ENCODE results near the gene PAGE2B.

PAGE2B gene

DNA sequence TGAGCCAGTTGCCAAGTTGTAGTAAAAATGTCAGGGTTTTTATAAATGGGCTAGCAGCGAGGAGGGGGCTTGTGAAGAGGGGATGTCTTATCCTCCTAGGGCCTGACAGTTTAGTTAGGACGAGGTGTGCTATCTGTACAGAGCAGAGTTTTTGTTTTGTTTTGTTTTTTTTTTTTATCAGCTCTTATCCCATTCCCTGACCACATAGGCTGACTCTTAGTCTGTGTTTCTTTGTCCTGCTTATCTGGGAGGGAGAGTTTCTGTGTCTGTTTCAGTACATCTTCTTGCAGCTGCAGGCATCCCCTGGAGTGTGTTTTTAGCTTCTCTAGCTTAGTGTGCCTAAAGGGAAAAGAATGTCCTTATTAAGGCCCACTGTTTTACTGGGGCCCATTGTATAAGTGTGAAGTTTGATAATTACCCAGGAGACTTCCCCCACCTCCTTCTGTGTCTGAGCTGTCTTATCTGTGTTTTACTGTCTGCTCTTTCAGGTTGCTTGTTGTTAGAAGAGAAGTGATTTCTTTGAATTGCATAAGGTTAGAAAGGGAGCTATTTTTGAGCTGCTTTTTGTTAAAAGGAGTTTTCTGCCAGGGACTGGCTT, 46.0 kb downstream of the PAGE2B start:
- Mint-ChIP-seq H3K36me3 (no peaks in the 10 kb centered on the region), H3K27me3 (peaks cover 2% of the 10 kb centered on the region), H3K27ac (no peak overlapping the region), H3K9me3 (no peaks in the 10 kb centered on the region), H3K4me1 (peaks cover 2% of the 10 kb centered on the region), H3K4me3 (no peak overlapping the region)
- no peak for ATAC-seq (ENCODE audit: low read depth)
- DNase-seq (ENCODE audit: low spot score in 2 of 2), result no peak

DNA sequence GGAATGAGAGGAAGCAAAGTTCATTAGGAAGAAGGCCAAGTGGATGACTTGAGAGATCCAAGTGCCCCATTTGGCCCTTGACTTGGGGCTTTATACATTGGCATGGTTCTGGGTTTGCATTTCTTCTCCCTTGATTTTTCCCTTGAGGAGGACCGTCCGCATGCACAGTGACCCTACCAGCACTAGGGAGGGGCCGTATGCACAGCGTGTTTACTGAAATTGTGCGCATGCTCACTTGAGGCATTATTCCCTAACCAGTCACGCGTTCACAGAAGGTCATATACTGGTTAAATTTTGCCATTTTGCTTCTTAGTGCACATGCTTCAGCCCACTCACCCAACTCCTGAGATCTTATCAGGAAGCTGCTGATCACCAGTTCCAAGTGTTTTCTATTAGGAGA, 49.1 kb downstream of the PAGE2B start:
- Mint-ChIP-seq H3K9me3 (no peaks in the 10 kb centered on the region), H3K4me3 (no peak overlapping the region), H3K27ac (no peak overlapping the region), H3K36me3 (no peaks in the 10 kb centered on the region), H3K4me1 (no peaks in the 10 kb centered on the region), H3K27me3 (peaks cover 6% of the 10 kb centered on the region)
- ATAC-seq (ENCODE audit: low read depth), result no peak
- no peak for DNase-seq (ENCODE audit: low spot score in 2 of 2)

DNA sequence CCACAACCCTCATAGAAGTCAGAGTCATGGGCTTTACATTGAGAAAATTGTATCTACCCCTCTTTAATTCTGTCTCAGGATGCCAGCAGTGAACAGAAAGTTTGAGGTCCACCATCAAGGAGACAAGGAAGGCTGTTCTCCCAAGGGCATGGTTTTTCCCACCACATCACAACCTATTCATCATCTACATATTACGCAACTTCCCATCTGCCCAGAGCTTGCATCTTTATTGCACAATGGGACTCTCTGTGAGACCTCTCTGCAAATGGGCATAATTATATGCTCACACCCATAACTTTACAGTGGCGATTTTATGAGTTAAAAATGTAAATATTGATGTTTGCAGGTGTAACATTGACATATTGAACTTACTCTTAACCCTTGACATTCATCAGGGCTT, 52.9 kb downstream of the PAGE2B start:
- DNase-seq (ENCODE audit: low spot score in 2 of 2) (no peak), ATAC-seq (ENCODE audit: low read depth) (no peak)
- no peaks in the 10 kb centered on the region for H3K36me3 Mint-ChIP-seq
- no peaks in the 10 kb centered on the region for H3K9me3 Mint-ChIP-seq
- no peak overlapping the region for H3K4me3 Mint-ChIP-seq
- no peak overlapping the region for H3K27ac Mint-ChIP-seq
- H3K27me3 Mint-ChIP-seq, result peaks cover 5% of the 10 kb centered on the region
- no peaks in the 10 kb centered on the region for H3K4me1 Mint-ChIP-seq
